GM12872 (cell line): ENCODE data around the gene SP2.

Experiments used
- TF ChIP-seq, protein P1 (sequence below): IDR thresholded peaks from 3 replicates; pipeline ENCODE4 v1.5.1; 2011; ENCODE audit warnings: low read depth, mild to moderate bottlenecking, low read length, moderate library complexity; ENCODE audit not compliant: insufficient read depth

Gene SP2

DNA sequence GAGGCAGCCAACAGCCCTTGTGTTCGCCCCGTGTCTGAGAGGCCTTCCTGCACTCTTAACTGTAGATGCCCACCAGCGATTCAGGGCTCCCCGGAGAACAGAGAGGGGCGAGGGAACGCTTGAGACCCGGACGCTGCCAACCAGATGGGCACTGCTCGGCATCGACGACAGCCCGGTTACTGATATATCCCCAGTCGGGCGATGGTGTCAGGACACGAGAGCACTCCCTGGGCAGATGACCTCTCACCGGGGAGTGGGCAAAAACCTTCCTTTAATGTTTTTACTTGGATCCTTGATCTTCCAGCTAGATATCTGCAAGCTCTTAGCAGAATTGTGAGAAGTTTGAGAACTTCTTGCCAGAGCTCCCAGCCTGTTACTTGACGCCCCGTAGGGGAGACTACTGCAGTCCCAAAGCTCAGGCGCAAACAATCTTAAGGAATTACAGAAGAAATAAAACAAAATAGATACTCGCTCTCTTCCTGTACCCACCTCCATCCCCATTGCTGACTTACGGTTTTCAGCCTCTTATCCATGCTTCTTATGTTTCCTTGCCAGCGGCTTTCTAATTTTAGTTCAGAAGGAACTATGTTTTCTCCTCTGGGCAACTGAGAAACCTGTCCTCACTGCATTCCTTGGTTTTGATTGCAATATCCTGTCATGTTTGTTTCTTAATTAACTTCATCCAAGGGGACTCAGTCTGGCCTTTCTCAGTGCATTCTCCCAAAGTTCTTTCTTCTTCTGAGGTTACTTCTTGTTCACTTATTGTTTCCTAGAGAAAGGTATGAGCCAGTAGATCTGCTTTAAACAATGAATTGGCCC lies 845 bp downstream of the SP2 start:
- TF ChIP-seq, protein P1, sequence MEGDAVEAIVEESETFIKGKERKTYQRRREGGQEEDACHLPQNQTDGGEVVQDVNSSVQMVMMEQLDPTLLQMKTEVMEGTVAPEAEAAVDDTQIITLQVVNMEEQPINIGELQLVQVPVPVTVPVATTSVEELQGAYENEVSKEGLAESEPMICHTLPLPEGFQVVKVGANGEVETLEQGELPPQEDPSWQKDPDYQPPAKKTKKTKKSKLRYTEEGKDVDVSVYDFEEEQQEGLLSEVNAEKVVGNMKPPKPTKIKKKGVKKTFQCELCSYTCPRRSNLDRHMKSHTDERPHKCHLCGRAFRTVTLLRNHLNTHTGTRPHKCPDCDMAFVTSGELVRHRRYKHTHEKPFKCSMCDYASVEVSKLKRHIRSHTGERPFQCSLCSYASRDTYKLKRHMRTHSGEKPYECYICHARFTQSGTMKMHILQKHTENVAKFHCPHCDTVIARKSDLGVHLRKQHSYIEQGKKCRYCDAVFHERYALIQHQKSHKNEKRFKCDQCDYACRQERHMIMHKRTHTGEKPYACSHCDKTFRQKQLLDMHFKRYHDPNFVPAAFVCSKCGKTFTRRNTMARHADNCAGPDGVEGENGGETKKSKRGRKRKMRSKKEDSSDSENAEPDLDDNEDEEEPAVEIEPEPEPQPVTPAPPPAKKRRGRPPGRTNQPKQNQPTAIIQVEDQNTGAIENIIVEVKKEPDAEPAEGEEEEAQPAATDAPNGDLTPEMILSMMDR, result no peak

DNA sequence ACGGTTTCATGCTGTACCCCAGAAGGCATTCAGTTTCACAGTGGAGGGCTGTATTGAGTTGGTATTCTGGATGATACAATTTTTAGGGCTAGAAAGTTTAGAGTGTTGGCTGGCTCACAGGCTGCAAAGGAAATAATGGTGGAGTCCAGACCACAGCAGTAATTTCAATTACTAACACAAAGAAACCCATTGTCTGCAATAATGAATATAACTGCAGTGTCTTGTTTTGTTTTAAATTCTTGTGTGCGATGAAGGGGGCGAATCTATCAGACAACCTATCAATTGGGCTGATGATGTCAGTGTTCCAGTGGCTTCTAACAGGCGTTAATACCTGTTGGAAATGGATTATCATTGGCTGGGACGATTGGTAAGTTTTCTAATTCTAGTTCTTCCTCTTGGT lies 1.5 kb downstream of the SP2 start:
- TF ChIP-seq, protein P1, result no peak

DNA sequence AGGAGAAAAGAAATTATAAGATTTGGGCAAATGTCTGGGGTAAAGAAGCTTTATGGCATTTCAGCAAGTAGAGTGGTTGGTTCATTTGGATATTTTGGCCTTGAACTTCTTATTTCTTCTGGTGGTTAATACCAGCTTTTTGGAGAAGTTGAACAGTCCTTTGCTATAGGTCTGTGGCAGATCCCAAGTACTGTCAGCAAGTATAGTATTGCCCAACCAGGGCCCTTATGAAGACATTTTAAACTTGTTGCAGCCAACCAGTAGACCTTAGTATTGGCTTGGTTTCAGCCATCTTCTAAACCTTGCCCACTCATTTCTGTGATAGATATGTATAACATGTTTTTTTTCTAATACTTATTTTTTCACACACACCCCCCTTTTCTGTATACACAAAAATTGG lies 2.2 kb downstream of the SP2 start:
- TF ChIP-seq, protein P1, result no peak

DNA sequence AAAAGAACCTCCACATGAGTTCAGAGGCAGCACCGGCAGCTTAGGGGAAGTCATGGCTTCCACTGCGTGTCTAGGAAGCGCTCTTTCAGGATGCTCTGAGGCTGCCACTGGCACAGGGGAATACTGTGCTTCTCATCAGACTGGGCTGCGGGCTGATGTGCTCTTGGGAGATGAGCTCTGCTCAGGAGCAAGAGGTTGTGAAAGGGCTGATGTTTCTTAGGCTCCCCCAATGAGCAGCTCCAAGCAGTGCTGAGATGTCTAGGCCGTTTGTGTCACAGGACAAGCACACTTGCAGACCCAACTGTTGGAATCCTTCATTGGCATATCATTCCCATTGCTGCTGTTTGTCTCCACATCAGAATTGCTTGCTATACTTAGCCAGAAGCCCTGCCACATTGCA lies 3.6 kb downstream of the SP2 start:
- TF ChIP-seq, protein P1, result no peak

DNA sequence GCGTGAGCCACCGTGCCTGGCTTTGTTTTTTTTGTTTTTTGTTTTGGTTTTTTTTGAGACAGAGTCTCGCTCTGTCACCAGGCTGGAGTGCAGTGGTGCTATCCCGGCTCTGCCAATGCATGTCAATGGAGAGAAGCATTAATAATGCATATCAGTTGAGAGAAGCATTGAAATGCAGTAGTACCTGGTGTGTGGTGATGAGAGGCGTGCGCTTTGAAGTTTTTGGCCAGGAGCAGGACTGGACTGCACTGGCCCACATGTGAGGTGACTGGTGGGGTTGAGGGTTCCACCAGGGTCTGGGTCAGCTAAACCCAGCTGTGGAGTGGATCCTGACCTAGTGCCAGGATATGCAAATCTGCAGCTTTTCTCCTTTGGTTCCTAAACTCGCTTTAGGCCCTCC lies 5.4 kb downstream of the SP2 start:
- TF ChIP-seq, protein P1, result no peak

DNA sequence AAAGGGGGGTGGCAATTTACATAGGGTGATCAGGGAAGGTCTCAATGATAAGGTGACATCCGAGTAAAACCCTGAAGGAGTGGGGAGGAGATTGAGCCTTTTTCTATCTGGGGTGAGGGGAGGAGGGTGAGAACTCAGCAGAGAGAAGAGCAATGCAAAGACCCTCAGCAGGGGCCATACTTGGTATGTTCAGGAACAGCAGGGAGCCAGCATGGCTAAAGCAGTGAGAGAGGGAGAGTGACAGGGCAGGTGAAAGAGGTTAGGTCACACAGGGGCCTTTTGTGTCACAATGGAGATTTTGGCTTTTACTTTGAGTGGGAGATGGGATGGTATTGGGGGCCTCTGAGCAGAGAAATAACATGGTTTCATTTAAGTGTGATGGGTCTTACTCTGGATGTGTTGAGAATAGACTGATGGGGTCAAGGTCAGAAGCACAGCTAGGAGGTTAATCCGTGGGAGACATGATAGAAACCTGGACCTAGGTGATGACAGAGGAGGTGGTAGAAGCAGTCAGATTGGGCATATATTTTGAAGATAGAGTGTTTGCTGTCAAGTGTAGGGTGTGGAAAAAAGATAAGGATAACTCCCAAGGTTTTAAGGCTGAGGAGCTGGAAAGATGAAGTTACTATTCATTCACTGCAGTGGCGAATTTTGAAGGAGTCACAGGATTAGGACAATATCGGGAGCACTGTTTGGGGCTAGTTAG lies 6.2 kb downstream of the SP2 start:
- TF ChIP-seq, protein P1, result no peak

DNA sequence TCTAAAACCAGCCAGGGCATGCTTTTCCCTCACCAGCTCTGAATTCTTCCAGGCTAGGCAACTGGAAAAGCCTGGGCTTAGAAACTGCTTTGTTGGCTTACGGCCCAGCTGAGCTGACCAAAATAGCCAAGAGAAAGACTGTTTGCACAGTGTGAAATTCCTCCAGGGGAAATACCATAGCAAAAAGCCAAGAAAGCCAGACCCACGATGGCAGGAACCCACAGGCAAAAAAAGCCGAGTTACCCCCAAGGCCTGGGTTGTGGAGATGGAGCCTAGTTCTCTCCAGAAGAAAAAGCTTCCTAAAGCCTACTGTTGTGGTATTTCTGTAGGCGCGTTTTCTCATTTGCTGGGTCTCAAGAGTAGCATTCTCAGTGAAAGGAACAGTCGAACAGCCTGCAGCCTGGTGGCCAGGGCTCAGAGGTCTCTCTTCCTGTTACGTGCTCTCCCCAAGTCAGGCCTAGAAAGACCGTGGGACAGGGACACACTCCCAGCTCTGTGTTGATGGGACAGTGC lies 9.2 kb downstream of the SP2 start:
- TF ChIP-seq, protein P1, result no peak
